HT1080 (cell line): Measurements from ENCODE around the gene PLPPR5. TPM values are rescaled to one million over a fixed set of nuclear protein-coding genes. Genes with fewer than 3 reads are reported as not detected.
"Not testable (repeated sequence)": the region's sequence is repeated elsewhere in the genome, so short reads cannot be mapped to it uniquely, and the experiment has no call there.

Source experiments
- DNase-seq: peaks from one replicate; pipeline ENCODE4 v3.0.0-alpha.2; 2015; ENCODE audit warnings: low read depth
- polyA plus RNA-seq, 2 experiments: library from polyadenylated mRNA; depleted of rRNA; stranded (reverse); fragments of >200 nt; gene quantifications; 2 replicates each; pipeline ENCODE4 v1.2.3, GENCODE V29; 2015
- total RNA-seq: library from RNA; depleted of rRNA; stranded (reverse); fragments of >200 nt; shearing (Covaris generic); gene quantifications from 2 replicates; pipeline ENCODE4 v1.2.3, GENCODE V29; 2014; rRNA removed

Gene PLPPR5, protein sequence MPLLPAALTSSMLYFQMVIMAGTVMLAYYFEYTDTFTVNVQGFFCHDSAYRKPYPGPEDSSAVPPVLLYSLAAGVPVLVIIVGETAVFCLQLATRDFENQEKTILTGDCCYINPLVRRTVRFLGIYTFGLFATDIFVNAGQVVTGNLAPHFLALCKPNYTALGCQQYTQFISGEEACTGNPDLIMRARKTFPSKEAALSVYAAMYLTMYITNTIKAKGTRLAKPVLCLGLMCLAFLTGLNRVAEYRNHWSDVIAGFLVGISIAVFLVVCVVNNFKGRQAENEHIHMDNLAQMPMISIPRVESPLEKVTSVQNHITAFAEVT
- 0.07 and 0.18 TPM in 2 replicates for total RNA-seq
- polyA plus RNA-seq (2015; cell fraction: cytosol; rRNA removed) = 0.42 and 0.53 TPM in 2 replicates
- 0.17 and 0.69 TPM in 2 replicates for polyA plus RNA-seq (2015; cell fraction: nucleus; rRNA removed)

DNA sequence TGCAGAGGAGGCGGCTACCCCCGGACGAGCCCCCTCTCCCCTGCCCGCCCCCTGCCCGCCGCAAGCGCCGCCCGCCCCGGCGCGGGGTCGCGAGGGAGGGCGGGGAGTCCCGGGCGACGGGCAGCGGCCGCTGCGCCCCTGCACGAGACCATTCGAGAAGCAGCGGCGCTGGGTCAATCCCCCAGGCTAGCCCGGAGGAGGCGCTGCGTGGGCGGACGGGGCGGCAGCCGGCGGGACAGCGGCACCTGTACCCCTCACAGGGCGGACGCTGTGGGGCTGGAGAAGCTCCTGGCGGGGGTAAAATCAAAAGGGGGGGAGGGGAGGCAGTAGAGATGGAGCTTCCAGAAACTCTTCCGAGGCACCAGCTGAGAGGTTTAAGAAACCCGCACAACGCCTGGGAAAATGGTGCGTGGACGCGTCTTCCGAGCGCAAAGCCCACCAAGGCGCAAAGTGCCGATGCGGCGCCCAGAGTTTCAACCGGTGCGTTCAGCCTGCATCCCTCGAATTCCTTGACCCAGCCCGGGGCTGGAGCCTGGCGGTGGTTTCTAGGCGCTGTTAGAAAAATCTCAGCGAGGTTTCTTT, at the start of gene PLPPR5:
Gene PLPPR5 (minus strand): TSS at position 1 of the 582 bp plus-strand sequence. CDS start 190 bp downstream, outside the sequence.
- DNase-seq = no peak

DNA sequence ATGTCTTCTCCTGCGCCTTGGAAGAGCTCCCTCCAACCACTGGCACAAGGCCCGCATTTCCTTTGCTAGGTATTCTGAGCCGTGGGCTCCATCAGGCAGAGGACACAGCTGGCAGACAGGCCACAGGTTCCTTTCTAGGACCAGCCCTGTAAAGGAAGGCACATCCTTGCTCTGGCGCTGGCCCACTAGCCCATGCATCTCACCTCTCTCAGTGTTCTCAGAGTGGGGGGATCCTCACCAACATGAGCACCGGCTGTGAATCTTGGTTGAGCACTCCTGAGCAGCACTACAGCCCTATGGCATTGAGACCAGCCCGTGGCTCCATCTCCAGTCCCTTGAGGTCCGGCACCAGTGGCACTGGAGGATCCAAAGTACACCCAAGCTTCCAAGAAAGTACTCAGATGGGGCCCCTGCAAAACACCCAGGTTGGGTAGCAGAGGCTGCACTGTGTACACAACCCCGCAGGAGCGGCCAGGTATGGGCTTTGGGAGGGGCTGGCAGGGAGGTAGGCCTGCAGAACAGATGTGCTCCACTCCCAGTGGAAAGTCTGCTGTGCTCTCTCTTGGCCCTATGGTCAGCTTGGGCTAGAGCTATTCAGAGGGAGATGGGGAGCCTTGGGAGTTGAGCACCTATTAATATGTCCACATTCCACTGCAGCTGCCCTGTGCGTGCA, 47.1 kb upstream of the PLPPR5 start:
- DNase-seq = no peak

DNA sequence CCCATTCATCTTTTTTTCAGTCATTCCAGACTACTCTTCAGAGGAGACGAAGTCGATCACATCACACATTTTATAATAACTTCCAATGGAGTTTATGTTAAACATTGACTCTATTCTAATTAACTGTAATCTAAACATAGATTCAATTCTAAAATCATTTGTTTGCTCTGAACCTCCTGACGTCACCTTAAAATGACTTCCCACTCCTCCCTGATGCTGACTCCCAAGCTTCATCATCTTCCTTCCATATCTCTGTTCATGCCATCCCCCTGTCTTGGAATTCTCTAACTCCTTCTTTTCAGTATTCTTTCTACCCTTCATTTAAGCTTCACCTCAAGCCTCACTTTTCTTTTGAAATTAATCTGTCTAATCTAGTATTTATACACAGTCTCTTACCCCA, 45.1 kb upstream of the PLPPR5 start:
- no peak for DNase-seq

DNA sequence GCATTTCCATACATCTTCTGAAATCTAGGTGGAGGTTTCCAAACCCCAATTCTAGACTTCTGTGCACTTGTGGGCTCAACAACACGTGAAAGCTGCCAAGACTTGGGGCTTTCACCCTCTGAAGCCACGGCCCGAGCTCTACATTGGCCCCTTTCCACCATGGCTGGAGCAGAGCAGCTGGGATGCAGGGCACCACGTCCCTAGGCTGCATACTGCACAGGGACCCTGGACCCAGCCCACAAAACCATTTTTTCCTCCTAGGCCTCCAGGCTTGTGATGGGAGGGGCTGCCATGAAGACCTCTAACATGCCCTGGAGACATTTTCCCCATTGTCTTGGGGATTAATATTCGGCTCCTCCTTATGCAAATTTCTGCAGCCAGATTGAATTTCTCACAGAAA, 32.1 kb upstream of the PLPPR5 start:
- DNase-seq = not testable (repeated sequence)

DNA sequence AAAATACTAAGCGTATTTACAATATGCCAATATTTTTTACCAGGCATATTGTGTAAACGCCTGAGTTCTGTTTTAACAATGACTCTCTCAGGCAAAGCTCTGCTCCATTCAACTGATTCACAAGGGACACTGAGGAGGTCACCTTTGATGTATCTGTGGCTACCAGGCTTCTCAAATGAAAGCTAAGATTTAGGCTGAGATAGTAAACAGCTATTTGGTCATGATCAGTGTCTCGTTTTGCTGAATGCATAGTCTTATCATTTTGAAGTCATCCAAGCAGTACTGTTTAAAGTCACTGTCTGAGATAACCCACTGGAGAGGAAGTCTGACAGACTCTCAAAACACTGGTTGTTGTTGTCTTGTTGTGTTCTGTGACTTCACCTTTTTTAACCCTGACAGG, 13.7 kb upstream of the PLPPR5 start:
- DNase-seq = no peak

DNA sequence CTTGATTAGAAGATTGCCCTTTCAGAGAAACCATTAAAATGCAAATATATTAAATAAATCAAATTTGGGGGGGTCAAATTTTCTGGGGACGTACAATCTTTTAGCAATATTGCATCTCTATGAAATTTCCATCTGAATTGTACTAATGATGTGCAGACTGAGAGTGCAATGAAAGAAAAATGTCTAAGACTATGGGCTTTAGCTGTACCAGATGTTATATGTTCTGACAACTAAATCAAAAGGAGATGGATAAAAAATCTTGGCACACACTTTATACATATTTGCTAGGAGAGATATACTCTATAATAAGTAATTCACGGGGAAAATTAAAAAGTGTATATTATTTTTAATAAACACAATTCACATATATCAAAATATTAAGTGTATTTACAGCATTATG, 13.0 kb upstream of the PLPPR5 start:
- no peak for DNase-seq

DNA sequence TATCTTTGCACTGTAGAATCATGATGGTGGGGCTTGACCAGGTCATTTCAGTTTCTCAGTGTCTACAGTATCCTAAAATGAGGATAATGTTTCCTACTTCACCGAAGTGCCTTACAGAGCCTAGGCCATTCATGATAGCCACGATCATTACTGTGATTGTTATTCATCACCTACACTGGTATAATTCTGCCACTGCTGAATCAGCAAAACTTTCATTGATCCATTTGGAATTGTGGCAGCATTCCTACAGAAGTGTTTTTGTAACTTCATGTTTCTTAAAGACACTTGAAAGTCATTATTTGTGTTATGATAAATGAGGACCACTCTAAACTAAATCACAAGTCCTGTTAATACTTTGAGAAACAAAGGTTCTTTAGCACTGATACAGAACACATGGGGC, 6.0 kb upstream of the PLPPR5 start:
- no peak for DNase-seq

DNA sequence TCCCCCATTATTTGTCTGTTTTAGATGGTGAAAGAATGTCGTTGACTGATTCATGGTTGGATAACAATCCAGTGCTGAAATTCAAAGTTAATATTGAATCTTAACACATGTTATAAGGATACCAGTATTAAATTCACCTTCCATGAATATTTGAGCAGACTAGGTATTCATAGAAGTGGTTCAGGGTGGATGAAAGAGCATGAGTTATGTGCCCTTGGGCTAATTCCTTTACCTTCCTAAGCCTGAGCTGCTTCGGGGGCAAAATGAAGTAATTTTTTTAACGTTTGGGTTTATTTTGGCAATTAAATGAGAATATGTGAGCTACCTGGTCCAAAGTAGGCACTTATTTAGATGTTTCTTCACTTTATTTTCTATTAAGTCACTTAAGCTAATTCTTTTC, 2.7 kb upstream of the PLPPR5 start:
- no peak for DNase-seq

DNA sequence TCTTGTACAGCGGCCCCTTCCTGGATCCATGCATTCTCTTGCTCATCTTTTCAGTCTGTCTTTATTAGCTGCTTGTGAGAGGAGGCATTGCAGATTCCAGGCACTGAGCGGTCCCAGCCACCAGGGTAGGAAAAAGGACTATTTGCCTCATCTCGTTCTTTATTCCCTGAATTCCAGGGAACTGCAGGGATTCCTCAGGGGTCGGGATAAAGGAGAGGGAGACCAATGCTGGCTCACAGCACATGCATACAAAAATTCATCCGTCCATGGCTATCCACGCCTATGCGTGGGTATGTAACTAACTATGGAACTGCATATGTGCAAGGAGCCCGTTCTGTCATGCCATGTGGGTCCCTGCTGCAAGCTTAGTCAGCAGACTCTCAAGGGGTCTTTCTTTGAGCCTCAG, 879 bp upstream of the PLPPR5 start:
- DNase-seq = no peak

DNA sequence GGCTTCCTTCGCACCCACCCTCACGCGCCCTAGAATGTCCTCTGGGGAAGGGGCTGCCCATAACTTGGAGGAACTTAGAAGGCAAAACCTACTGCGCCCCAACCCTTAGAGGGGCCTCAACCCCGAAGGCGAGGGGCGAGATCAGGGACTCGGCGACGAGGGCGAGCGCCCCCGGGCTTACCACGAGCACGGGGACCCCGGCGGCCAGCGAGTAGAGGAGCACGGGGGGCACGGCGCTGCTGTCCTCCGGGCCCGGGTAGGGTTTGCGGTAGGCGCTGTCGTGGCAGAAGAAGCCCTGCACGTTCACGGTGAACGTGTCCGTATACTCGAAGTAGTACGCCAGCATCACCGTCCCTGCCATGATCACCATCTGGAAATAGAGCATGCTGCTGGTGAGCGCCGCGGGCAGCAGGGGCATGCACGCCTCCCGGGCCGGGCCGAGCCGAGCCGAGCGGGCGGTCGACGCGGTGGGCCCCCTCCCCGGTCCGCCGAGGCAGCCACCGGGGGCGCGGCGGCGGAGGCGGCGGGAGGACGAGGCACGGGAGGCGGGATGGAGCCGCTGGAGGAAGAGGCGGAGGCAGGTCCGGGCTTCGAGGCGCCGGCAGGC, 304 bp downstream of the PLPPR5 start:
- DNase-seq = no peak

DNA sequence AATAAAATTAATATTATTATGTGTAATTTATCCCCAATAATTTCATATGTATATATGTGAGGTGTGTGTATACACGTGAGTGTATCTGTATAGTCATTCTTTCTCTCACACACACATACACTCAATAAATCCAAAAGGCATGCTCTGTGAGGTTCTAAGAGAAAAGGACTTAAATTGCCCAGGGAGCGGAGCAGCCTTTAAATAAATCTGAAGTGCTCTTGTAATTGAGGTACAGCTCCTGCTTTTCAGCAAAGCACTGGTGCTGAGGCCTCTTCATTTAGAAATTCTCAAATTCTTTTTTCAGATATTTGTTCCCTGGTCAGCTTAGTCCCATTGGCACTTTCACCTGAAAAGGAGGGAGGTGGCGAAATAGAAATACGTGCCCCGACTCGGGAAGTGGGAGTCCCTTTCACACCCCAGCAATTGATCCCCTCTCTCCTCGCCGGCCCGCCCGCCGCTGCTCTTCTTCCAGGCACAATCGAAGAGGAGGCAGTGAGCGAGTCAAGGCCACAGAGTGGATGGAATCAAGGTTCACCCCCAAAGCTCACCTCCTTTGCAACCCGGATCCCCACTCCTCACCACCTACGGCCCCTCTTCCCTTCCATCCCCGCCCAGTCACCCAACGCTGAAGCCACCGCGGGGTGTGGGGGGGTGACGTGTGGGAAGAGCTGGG, 944 bp downstream of the PLPPR5 start:
- DNase-seq = no peak

DNA sequence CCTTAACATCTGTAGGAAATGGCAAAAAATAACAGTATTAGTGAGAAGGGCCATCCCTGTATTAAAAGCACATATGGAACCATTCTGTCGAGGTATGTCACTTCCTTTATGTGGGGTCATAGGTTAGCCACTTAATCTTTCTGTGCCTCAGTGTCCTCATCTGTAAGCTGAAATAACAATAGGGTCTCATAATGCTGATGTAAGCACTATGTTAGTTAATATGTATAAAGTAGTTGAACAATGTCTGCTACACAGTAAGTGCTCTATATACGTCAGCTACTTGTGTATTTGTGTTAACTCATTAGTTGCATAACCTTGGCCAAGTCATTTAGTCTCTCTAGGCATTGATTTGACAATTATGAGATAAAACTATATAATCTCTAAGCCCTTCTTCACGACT, 11.8 kb downstream of the PLPPR5 start:
- DNase-seq = no peak

DNA sequence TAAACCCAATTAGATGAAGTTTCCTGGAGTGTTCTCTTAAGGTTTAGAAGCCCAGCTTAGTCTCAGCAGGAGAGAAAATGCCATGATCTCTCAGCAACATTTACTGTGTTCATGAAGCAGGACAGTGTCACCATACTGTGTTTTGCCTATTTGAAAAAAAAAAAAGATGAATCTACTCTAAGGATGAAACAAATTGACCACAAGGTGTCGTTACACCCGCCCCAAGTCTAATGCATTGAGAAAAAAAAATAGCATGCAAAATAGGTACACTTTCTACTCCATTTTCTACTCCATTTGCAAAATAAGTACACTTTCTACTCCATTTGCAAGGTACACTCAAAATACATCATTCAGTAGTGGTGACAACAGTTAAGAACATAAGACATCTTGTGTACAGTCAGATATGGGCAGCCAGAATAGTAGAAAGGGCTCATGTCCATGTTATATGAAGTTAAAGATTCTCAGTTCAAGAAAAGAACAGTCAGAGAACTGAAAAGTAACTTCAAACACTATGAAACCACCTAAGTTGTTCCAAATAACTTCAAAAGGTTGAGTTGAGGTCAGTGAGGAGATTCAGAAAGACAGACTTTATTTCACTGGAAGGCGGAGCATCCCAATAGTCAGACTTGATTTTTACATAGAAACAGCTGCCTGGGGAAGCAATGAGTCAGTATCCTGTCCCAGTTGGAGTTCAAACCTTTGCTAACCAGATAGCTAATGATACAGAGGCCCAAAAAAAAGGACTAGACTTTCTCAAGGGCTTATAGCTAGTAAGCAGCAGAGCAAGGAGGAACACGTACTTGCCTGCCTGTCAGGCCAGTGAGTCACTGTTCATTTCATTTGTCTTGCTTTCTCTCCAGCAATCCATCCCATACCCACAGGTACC, 13.3 kb downstream of the PLPPR5 start:
- DNase-seq = peak; percentile 95

DNA sequence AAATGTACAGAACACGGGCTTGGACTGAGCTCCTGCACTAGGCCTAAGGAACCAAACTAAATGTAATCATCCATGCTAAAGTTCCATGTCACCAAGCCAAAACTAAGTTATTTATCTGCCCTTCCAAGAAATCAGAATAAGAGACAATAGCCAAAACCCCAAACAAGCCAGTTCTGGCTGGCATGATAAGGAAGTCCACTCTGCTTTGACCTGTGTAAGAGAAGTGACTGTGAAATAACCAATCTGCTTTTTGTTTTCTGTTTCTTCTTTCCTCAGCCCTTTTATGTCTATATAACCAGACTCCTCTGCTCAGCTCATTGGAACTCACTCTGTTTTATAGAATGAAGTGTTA, 15.1 kb downstream of the PLPPR5 start:
- DNase-seq = no peak

DNA sequence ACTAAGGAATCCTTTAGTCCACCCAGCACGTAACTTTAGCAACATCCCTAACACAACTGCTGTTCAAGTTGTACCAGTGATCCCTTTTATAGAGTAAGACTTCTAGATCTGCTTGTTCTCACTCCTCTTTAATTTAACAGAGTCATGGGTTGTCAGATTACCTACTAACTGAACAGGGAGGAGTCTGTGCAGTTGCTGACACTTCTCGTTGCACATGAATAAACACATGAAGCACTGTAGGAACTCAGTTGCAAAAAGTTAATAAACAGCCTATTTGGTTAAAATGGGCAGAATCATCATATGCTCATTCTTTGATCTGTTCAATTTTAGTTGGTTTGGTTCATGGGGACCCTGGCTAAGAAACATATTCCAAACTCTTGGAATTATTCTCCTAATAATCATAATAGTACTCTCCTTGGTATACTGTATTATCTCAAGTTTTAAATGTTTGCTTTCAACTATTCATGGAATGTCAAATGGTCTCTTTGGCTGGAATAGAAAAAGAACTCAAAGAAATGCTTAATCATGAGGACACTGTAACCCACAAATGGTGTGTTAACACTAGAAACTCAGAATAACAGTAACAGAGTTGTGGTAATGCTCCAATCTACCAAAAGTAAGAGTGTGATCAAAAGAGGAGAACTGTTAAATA, 15.6 kb downstream of the PLPPR5 start:
- DNase-seq = no peak

DNA sequence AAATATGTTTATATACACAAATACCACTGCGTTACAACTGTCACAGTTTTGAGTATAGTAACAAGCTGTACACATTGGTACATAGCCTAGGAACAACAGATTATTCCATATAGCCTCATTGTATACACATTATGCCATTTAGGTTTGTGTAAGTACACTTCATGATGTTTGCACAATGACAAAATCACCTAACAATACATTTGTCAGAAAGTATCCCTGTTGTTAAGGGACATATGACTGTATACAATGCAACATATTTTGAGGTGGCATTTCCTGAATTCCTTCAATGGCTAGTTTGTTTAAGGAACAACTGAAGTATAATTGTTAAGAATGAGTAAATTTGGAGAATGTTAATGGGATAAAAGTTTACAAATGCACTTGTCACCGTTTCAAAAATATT, 19.0 kb downstream of the PLPPR5 start:
- DNase-seq = no peak

DNA sequence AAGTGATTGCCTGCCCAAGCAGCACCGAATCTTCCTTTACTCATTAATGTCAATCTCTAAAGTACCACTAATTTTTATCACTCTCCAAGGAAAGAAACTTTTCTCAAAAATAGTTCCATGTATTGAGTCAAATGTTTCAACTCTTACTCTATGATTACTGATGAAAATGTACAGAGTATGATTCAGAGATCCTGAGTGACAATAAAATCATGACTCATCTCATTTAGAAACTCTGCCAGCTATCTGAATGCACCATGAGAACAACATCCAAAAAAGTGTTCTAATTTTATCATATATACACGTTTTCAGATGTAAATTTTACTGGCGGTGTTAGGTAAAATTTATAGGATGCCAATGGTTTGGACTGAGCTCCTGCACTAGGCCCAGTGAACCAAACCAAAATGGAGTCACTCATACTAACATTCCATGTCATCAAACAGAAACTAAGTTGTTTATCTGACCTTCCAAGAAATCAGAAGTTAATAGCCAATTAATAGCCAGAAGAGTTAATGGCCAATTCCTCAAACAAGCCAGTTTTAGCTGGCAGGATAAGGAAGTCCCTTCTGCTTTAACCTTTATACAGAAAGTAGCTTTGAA, 22.6 kb downstream of the PLPPR5 start:
- DNase-seq = peak; percentile 57

DNA sequence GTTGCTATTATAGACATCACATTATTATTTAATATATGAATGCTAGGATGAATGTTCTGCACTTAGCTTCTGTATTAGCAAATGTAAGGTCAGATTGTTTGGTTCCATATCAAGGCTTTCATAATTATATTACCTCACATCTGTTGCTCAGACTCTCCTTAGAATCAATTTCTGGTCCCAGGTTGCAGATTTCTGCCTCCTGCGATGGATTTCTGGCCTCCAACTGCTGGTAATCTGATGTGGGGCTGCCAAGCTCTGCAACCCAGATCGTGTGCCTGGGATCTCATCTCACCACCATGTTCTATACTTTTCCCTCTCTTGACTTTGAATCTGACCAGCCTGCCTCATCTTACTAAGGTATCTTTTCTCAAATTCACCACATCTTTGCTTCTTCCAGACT, 25.2 kb downstream of the PLPPR5 start:
- no peak for DNase-seq

DNA sequence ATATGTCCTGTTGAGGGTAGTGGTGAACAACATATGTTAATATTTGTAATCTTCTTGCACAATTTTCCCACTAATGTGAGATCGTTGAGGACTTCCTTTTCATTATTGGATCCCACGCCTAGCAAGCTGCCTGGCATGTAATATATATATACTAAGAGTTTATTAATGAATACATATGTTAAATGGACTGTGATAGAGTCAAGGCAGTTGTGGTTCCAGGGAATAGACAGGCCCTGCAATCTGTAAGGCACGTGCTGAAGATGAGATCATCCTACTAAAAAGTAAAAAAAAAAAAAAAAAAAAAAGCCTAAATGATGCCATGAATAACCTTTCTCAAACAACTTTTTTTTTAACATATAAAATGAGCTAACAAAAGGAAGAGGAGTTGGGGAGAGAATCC, 28.9 kb downstream of the PLPPR5 start:
- DNase-seq = peak; percentile 27

DNA sequence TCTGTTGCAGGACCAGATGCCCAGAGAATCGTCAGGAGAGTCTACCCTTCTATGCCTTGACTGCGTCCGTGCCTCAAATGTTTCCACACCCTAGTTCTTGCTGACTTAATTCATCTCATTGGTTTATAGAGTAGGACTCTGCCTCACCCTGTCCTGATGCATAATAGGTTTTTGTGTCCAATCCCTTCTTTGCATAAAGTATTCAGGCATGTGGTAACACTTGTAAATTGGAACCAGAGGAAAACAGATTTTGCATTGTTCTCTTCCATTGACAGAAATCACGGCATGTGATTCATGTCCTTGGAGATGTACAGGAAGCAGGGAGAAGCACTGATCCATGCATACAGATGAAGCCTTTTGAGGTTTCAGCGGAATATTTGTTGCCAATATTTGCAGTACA, 29.5 kb downstream of the PLPPR5 start:
- peak; percentile 40 for DNase-seq
